ENCODE results near the gene GALNT18.

DNA sequence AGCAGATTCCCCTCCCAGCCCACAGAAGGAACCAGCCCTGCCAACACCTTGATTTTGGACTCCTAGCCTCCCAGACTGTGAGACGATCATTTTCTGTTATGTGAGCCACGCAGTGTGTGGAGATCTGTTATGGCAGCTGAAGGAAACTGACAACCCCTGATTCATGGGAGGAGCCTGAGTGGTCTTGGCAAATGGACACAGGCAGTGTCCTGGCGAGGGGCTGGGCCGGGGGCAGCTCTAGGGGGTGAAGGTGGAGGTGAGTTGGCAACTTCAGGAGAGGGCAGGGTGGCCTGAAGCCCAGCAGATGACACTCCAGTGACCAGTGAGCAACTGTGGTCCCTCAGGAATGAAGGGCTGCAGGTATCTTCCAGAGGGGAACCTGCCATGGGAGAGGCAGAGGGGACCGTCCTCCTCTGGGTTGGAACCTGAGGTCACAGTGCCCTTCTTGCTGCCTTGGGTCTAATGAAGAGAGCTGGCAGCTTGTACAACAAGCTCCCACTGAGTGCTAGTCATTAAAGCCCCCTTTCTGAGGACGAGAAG lies 351.5 kb downstream of the GALNT18 start:
- TF ChIP-seq, protein P1, sequence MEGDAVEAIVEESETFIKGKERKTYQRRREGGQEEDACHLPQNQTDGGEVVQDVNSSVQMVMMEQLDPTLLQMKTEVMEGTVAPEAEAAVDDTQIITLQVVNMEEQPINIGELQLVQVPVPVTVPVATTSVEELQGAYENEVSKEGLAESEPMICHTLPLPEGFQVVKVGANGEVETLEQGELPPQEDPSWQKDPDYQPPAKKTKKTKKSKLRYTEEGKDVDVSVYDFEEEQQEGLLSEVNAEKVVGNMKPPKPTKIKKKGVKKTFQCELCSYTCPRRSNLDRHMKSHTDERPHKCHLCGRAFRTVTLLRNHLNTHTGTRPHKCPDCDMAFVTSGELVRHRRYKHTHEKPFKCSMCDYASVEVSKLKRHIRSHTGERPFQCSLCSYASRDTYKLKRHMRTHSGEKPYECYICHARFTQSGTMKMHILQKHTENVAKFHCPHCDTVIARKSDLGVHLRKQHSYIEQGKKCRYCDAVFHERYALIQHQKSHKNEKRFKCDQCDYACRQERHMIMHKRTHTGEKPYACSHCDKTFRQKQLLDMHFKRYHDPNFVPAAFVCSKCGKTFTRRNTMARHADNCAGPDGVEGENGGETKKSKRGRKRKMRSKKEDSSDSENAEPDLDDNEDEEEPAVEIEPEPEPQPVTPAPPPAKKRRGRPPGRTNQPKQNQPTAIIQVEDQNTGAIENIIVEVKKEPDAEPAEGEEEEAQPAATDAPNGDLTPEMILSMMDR (IDR thresholded peaks at IDR 0.05; ENCODE audit: insufficient read depth, low read length, poor library complexity, severe bottlenecking), result no peak
- TF ChIP-seq EZH2phosphoT487 (conservative IDR thresholded peaks at IDR 0.05; ENCODE audit: low read length), result no peak

Measured in SU-DHL-6 (cell line).